Uterus (tissue), 4 donors: ENCODE measurements around the gene LRPPRC. TPM values are rescaled to one million over a fixed set of nuclear protein-coding genes. Genes with fewer than 3 reads are reported as not detected.

ENCODE experiments used
- DNase-seq, 2 donors: peaks; one replicate each; pipeline ENCODE4 v3.0.0-alpha.2; 2019 to 2020
- H3K27ac ChIP-seq, 2 donors: fragments of 200-600 bp; sonication (generic); 1 replicate in 1 of 2; 2 replicates in 1 of 2; pipeline ENCODE4 v1.5.1; 2016 to 2018
- H3K27me3 ChIP-seq, 2 donors: fragments of 200-600 bp; sonication (generic); one replicate each; pipeline ENCODE4 v1.5.1; 2018 to 2019; ENCODE audit warnings: control low read depth in 1 of 2
- H3K36me3 ChIP-seq, 2 donors: fragments of 200-600 bp; sonication (generic); one replicate each; pipeline ENCODE4 v1.5.1; 2019; ENCODE audit warnings: control low read depth in 1 of 2
- H3K4me1 ChIP-seq, 2 donors: fragments of 200-600 bp; sonication (generic); one replicate each; pipeline ENCODE4 v1.5.1; 2018 to 2019; ENCODE audit warnings: control low read depth in 1 of 2
- H3K4me3 ChIP-seq, 2 donors: fragments of 200-600 bp; sonication (generic); 1 replicate in 1 of 2; 2 replicates in 1 of 2; pipeline ENCODE4 v1.5.1; 2018 to 2019; ENCODE audit warnings: mild to moderate bottlenecking in 1 of 2
- H3K9me3 ChIP-seq, 2 donors: fragments of 200-600 bp; sonication (generic); one replicate each; pipeline ENCODE4 v1.5.1; 2019; ENCODE audit warnings: control low read depth in 1 of 2
- CTCF ChIP-seq, 4 experiments: fragments of 200-600 bp in 2 of 4; fragments of 450-650 bp in 2 of 4; sonication (generic) in 2 of 4; IDR thresholded peaks; one replicate each; pipeline ENCODE4 v1.5.1; 2016 to 2019; ENCODE audit warnings: antibody characterized with exemption in 4 of 4, mild to moderate bottlenecking in 2 of 4, moderate library complexity in 1 of 4
- POLR2A ChIP-seq, 2 donors: fragments of 450-650 bp; IDR thresholded peaks; one replicate each; pipeline ENCODE4 v1.6.1; 2016; ENCODE audit warnings: antibody characterized with exemption in 2 of 2, mild to moderate bottlenecking in 1 of 2, moderate library complexity in 1 of 2
- intact Hi-C: fragments of 100-400 bp; cut with DNase I; formaldehyde crosslinking; loops from one replicate; pipeline ENCODE4 v1.15.1; 2023; ENCODE audit warnings: low total_unique reads
- total RNA-seq, 4 donors: library from RNA; depleted of rRNA in 3 of 4; stranded (reverse); fragments of >200 nt in 3 of 4; gene quantifications; one replicate each; pipeline versions ENCODE4 v1.1.0 to v1.2.4, GENCODE V29; 2014 to 2023
- donor health status: DM: yes; HTN: yes; CAD: no.

Gene LRPPRC
- total RNA-seq, 4 donors from 2014 or later, result 39.7 to 99.1 (median 71.6) TPM

GRCh38 chr2:43984533-43984932, 11.3 kb downstream of the LRPPRC start:
- Histone ChIP-seq H3K27ac (no peak overlapping the region), H3K9me3 (no peaks in the 10 kb centered on the region), H3K4me1 (no peaks in the 10 kb centered on the region), H3K27me3 (no peaks in the 10 kb centered on the region), H3K36me3 (no peaks in the 10 kb centered on the region), H3K4me3 (no peak overlapping the region)
- no peak for TF ChIP-seq CTCF (IDR thresholded peaks at IDR 0.05)
- no peak for TF ChIP-seq POLR2A (IDR thresholded peaks at IDR 0.05)
- intact Hi-C loops, result no loop called here
- no peak for DNase-seq

- no peaks in the 10 kb centered on the region for H3K36me3 ChIP-seq
- no peaks in the 10 kb centered on the region for H3K27me3 ChIP-seq
- no peaks in the 10 kb centered on the region for H3K4me1 ChIP-seq
- H3K4me3 ChIP-seq, result no peak overlapping the region
- intact Hi-C loops, result no loop called here
- no peaks in the 10 kb centered on the region for H3K9me3 ChIP-seq
- DNase-seq, result no peak
- TF ChIP-seq POLR2A (IDR thresholded peaks at IDR 0.05), result no peak
- no peak for TF ChIP-seq CTCF (IDR thresholded peaks at IDR 0.05)
- H3K27ac ChIP-seq, result no peak overlapping the region
Observed at GRCh38 chr2:43980902-43981301, 14.9 kb downstream of the LRPPRC start.

- Histone ChIP-seq H3K4me3 (no peak overlapping the region), H3K36me3 (no peaks in the 10 kb centered on the region), H3K27ac (no peak overlapping the region), H3K27me3 (no peaks in the 10 kb centered on the region), H3K9me3 (no peaks in the 10 kb centered on the region), H3K4me1 (no peaks in the 10 kb centered on the region)
- no peak for DNase-seq
- intact Hi-C loops, result no loop called here
- TF ChIP-seq CTCF (IDR thresholded peaks at IDR 0.05), result no peak
- no peak for TF ChIP-seq POLR2A (IDR thresholded peaks at IDR 0.05)
Observed at GRCh38 chr2:43977677-43978375, 18.0 kb downstream of the LRPPRC start.

- H3K36me3 ChIP-seq, result no peaks in the 10 kb centered on the region
- intact Hi-C loops, result no loop called here
- no peak for TF ChIP-seq CTCF (IDR thresholded peaks at IDR 0.05)
- TF ChIP-seq POLR2A (IDR thresholded peaks at IDR 0.05), result no peak
- DNase-seq, result no peak
- H3K27ac ChIP-seq, result no peak overlapping the region
- no peaks in the 10 kb centered on the region for H3K4me1 ChIP-seq
- H3K9me3 ChIP-seq, result no peaks in the 10 kb centered on the region
- H3K4me3 ChIP-seq, result no peak overlapping the region
- H3K27me3 ChIP-seq, result no peaks in the 10 kb centered on the region
Observed at GRCh38 chr2:43960921-43961320, 34.9 kb downstream of the LRPPRC start.

GRCh38 chr2:43958397-43959275, 37.2 kb downstream of the LRPPRC start:
- H3K36me3 ChIP-seq, result no peaks in the 10 kb centered on the region
- intact Hi-C loops, result no loop called here

More at GRCh38 chr2:43958397-43959275, 37.2 kb downstream of the LRPPRC start:
- Histone ChIP-seq H3K4me1 (no peaks in the 10 kb centered on the region), H3K27me3 (no peaks in the 10 kb centered on the region), H3K4me3 (no peak overlapping the region), H3K9me3 (no peaks in the 10 kb centered on the region), H3K27ac (no peak overlapping the region)
- no peak for DNase-seq
- no peak for TF ChIP-seq CTCF (IDR thresholded peaks at IDR 0.05)
- TF ChIP-seq POLR2A (IDR thresholded peaks at IDR 0.05), result no peak
